HepG2 (cell line): ENCODE measurements around the gene GPC6. TPM values are rescaled to one million over a fixed set of nuclear protein-coding genes. Genes with fewer than 3 reads are reported as not detected.
A peak's percentile ranks its signal among the peaks of the same experiment; 100 is the strongest.

ENCODE experiments used
- HOMEZ ChIP-seq: IDR thresholded peaks from 2 replicates; pipeline ENCODE4 v1.6.1; 2016; ENCODE audit warnings: low read depth
- KDM6A ChIP-seq: IDR thresholded peaks from 2 replicates; pipeline ENCODE4 v1.6.1; 2016; ENCODE audit warnings: low read depth
- MED8 ChIP-seq: sonication (generic); formaldehyde crosslinking; IDR thresholded peaks from 2 replicates; pipeline ENCODE4 v1.8.1; 2023; ENCODE audit warnings: mild to moderate bottlenecking, missing genetic modification reagents; ENCODE audit not compliant: insufficient replicate concordance
- NKX3-1 ChIP-seq: sonication (generic); formaldehyde crosslinking; IDR thresholded peaks from 2 replicates; pipeline ENCODE4 v1.5.0; 2020; ENCODE audit warnings: missing genetic modification reagents
- REL ChIP-seq: sonication (generic); formaldehyde crosslinking; conservative IDR thresholded peaks from 2 replicates; pipeline ENCODE4 v1.8.0; 2022; ENCODE audit warnings: mild to moderate bottlenecking, missing genetic modification reagents, moderate library complexity
- RNF219 ChIP-seq: sonication (generic); formaldehyde crosslinking; IDR thresholded peaks from 2 replicates; pipeline ENCODE4 v1.5.0; 2020; ENCODE audit warnings: mild to moderate bottlenecking, missing genetic modification reagents
- SIX1 ChIP-seq: sonication (generic); formaldehyde crosslinking; IDR thresholded peaks from 2 replicates; pipeline ENCODE4 v1.4.0; 2020; ENCODE audit warnings: missing genetic modification reagents, borderline replicate concordance
- SKI ChIP-seq: fragments of 450-650 bp; IDR thresholded peaks from one replicate; pipeline ENCODE4 v1.6.1; 2018; ENCODE audit warnings: mild to moderate bottlenecking; ENCODE audit not compliant: partially characterized antibody
- SOX13 ChIP-seq, 3 experiments: fragments of 450-650 bp in 1 of 3; sonication (generic) in 1 of 3; formaldehyde crosslinking in 1 of 3; IDR thresholded peaks in 2 of 3; conservative IDR thresholded peaks in 1 of 3; 2 replicates each; pipeline versions ENCODE4 v1.5.0 to v1.6.1; 2016 to 2020; ENCODE audit warnings: antibody characterized with exemption in 1 of 3, mild to moderate bottlenecking in 1 of 3, missing compliant biosample characterization in 1 of 3, missing genetic modification reagents in 1 of 3, moderate library complexity in 1 of 3
- SP140L ChIP-seq: sonication (generic); formaldehyde crosslinking; IDR thresholded peaks from 2 replicates; pipeline ENCODE4 v1.4.0; 2020; ENCODE audit warnings: missing genetic modification reagents, borderline replicate concordance
- SYNCRIP ChIP-seq: fragments of 200-400 bp; formaldehyde crosslinking; IDR thresholded peaks from 2 replicates; pipeline ENCODE4 v1.6.1; 2018; ENCODE audit warnings: mild to moderate bottlenecking, low read depth, low read length; ENCODE audit not compliant: insufficient read depth
- TOPORS ChIP-seq: sonication (generic); formaldehyde crosslinking; IDR thresholded peaks from 2 replicates; pipeline ENCODE4 v1.8.0; 2023; ENCODE audit warnings: mild to moderate bottlenecking, missing genetic modification reagents
- TSC22D2 ChIP-seq: sonication (generic); formaldehyde crosslinking; IDR thresholded peaks from 2 replicates; pipeline ENCODE4 v1.5.1; 2020; ENCODE audit warnings: missing genetic modification reagents, mild to moderate bottlenecking, borderline replicate concordance
- ZFX ChIP-seq: sonication (generic); formaldehyde crosslinking; IDR thresholded peaks from 2 replicates; pipeline ENCODE4 v1.4.0; 2020; ENCODE audit warnings: mild to moderate bottlenecking, low read depth, missing genetic modification reagents, moderate library complexity
- ZKSCAN1 ChIP-seq: fragments of 150-350 bp; IDR thresholded peaks from 2 replicates; pipeline ENCODE4 v1.6.1; 2014; ENCODE audit warnings: low read length
- ZNF136 ChIP-seq: sonication (generic); formaldehyde crosslinking; IDR thresholded peaks from 2 replicates; pipeline ENCODE4 v1.8.1; 2022; ENCODE audit warnings: low read depth, mild to moderate bottlenecking, moderate library complexity, missing genetic modification reagents
- ZNF264 ChIP-seq: sonication (generic); formaldehyde crosslinking; IDR thresholded peaks from 2 replicates; pipeline ENCODE4 v1.4.0; 2020; ENCODE audit warnings: missing genetic modification reagents
- ZNF343 ChIP-seq: sonication (generic); formaldehyde crosslinking; IDR thresholded peaks from 2 replicates; pipeline ENCODE4 v1.4.0; 2020; ENCODE audit warnings: mild to moderate bottlenecking, missing genetic modification reagents
- ZNF383 ChIP-seq: sonication (generic); formaldehyde crosslinking; IDR thresholded peaks from 2 replicates; pipeline ENCODE4 v1.4.0; 2020; ENCODE audit warnings: missing genetic modification reagents, mild to moderate bottlenecking, borderline replicate concordance
- ZNF556 ChIP-seq: sonication (generic); formaldehyde crosslinking; IDR thresholded peaks from 2 replicates; pipeline ENCODE4 v1.4.0; 2020; ENCODE audit warnings: mild to moderate bottlenecking, missing genetic modification reagents, borderline replicate concordance
- ZNF564 ChIP-seq: sonication (generic); formaldehyde crosslinking; IDR thresholded peaks from 2 replicates; pipeline ENCODE4 v1.8.1; 2023; ENCODE audit warnings: mild to moderate bottlenecking, missing genetic modification reagents
- ZNF580 ChIP-seq: IDR thresholded peaks from 2 replicates; pipeline ENCODE4 v1.6.1; 2016; ENCODE audit warnings: low read depth, borderline replicate concordance
- ZNF772 ChIP-seq: sonication (generic); formaldehyde crosslinking; IDR thresholded peaks from 2 replicates; pipeline ENCODE4 v1.5.0; 2020; ENCODE audit warnings: mild to moderate bottlenecking, missing genetic modification reagents
- ZNF781 ChIP-seq: sonication (generic); formaldehyde crosslinking; IDR thresholded peaks from 2 replicates; pipeline ENCODE4 v1.5.1; 2020; ENCODE audit warnings: borderline replicate concordance, mild to moderate bottlenecking, missing genetic modification reagents; ENCODE audit errors: not compliant biosample characterization
- ZNF792 ChIP-seq: IDR thresholded peaks from 2 replicates; pipeline ENCODE4 v1.6.1; 2016
- ZNF878 ChIP-seq: sonication (generic); formaldehyde crosslinking; IDR thresholded peaks from 2 replicates; pipeline ENCODE4 v1.8.1; 2023; ENCODE audit warnings: mild to moderate bottlenecking, missing genetic modification reagents, moderate library complexity
- ZSCAN9 ChIP-seq: IDR thresholded peaks from 2 replicates; pipeline ENCODE4 v1.6.1; 2016; ENCODE audit warnings: borderline replicate concordance
- polyA plus RNA-seq, 8 experiments: library from polyadenylated mRNA; depleted of rRNA in 3 of 8; stranded (reverse) in 7 of 8; unstranded in 1 of 8; fragments of >200 nt; fragmentation: Illumina TruSeq in 4 of 8; extraction: Trizol in 4 of 8; gene quantifications; 2 replicates each; pipeline versions ENCODE4 v1.2.1 to v1.2.3, GENCODE V29; 2011 to 2016; ENCODE audit warnings: low read depth in 4 of 8, missing spikeins in 1 of 8, mixed read lengths in 1 of 8; ENCODE audit not compliant: insufficient read depth in 1 of 8
- total RNA-seq, 5 experiments: library from RNA; depleted of rRNA; stranded (reverse); fragments of >200 nt; fragmentation: Illumina TruSeq; extraction: Trizol; gene quantifications; 2 replicates each; pipeline ENCODE4 v1.2.3, GENCODE V29; 2016; ENCODE audit warnings: low read depth in 1 of 5

Gene GPC6
- total and polyA plus RNA-seq, 2 of the 13 experiments (the other 11 are each of a cell fraction or from before 2014, with no cell fraction given): 24.5 to 33.9 TPM

- TF ChIP-seq HOMEZ (peak; percentile 84), TOPORS (CRISPR knock-in tag) (peak; percentile 58; the same call in 1 of the 2 replicates), ZNF136 (CRISPR knock-in tag) (no peak; the same call in 1 of the 2 replicates), SYNCRIP (no peak), ZNF564 (CRISPR knock-in tag) (peak; percentile 77), ZNF878 (CRISPR knock-in tag) (peak; percentile 77; the same call in 1 of the 2 replicates), SKI (peak; percentile 24), REL (CRISPR knock-in tag) (no peak), ZNF772 (peak; percentile 84; the same call in 1 of the 2 replicates), SP140L (CRISPR knock-in tag) (no peak), TSC22D2 (CRISPR knock-in tag) (no peak), ZNF264 (CRISPR knock-in tag) (peak; percentile 86), ZNF556 (CRISPR knock-in tag) (peak; percentile 89; the same call in 1 of the 2 replicates), KDM6A (CRISPR knock-in tag) (no peak; the same call in 1 of the 2 replicates), ZNF343 (CRISPR knock-in tag) (no peak), SIX1 (CRISPR knock-in tag) (peak; percentile 29; the same call in 1 of the 2 replicates), ZFX (CRISPR knock-in tag) (peak; percentile 77), ZNF580 (CRISPR knock-in tag) (peak; percentile 97), NKX3-1 (peak; percentile 64; the same call in 1 of the 2 replicates), ZNF781 (peak; percentile 72), RNF219 (no peak), ZKSCAN1 (peak; percentile 63; the same call in 1 of the 2 replicates), MED8 (CRISPR knock-in tag) (no peak), ZSCAN9 (peak; percentile 58; the same call in 1 of the 2 replicates), ZNF792 (CRISPR knock-in tag) (peak; percentile 92), SOX13 (IDR thresholded peaks at IDR 0.05) (no peak), SOX13 (CRISPR knock-in tag; conservative IDR thresholded peaks at IDR 0.05 in 1 of 2, IDR thresholded peaks at IDR 0.05 in 1 of 2) (peak in 1 of 2 experiments; percentile 75; a peak in 2 of 4 replicates), ZNF383 (CRISPR knock-in tag) (no peak)
These were observed 22.0 kb downstream of the GPC6 start (continued) for GRCh38 chr13:93248627-93249047.
